Medulla oblongata (tissue), 1 donor: Measurements from ENCODE around the gene ACSS3.
"Not testable (repeated sequence)": the region's sequence is repeated elsewhere in the genome, so short reads cannot be mapped to it uniquely, and the experiment has no call there.

Source experiments
- DNase-seq: peaks from one replicate; pipeline ENCODE4 v3.0.0-alpha.2; 2015; ENCODE audit errors: extremely low spot score

ACSS3 gene

DNA sequence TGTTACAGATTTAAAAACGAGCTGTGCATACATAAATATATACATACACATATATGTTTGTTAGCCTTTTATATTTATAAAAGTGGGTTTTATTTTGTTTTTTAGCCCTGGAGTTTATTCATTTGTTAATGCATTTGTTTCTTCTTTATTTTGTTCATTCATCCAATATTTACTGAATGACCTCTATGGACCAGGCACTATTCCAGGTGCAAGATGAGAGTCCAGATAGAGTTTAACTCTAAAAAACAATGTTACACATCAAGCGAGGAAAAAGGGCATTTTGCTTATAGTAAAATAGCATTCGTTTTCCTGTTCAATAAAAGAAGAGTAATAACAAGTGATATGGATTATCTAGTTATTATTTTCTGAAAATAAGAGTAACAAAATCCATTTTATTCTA, 14.2 kb downstream of the ACSS3 start:
- DNase-seq = no peak

DNA sequence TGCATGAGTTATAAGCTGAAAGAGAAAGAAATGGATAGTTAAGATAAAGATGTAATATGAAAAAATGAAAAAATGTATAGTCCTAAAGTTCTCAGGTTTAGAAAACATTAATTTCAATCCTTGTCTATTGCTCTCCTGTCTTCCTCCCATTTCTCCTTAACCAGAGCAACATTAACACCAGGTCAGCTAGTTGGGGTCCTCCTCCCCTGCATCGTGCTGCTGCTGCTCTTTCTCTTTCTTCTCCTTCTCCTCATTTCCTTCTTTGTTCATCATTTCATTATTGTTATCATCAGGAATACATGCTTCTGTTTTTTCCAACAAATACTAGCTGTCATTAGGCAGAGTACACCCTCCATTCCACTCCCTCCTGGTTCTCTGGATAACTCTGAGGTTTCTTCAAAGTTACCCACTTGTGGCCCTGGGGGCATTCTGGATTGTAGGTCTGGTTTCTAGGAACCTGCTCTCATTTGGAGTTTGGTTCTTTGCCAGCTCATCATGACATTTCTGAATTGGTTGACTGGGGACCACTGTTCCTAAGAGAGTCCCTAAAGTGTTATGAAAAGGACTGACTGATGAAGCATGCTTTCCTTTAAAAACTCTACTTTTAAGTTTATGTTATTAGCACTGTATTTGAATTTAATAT, 17.0 kb downstream of the ACSS3 start:
- no peak for DNase-seq

- DNase-seq = peak; percentile 48
Observed at GRCh38 chr12:81095501-81096232, 17.8 kb downstream of the ACSS3 start.

GRCh38 chr12:81105687-81106086, 27.8 kb downstream of the ACSS3 start:
- DNase-seq = no peak

- DNase-seq = no peak
Observed at GRCh38 chr12:81114226-81114625, 36.3 kb downstream of the ACSS3 start.

DNA sequence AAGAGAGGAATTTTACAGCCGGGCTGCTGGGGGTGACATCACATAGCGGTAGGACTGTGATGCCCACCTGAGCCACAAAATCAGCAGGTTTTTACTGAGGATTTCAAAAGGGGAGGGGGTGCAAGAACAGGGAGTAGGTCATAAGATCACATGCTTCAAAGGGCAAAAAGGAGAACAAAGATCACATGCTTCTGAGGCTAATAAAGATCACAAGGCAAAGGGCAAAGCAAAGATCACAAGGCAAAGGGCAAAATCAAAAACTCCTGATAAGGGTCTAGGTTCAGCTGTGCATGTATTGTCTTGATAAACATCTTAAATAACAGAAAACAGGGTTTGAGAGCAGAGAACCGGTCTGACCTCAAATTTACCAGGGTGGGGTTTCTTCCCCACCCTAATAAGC, 41.2 kb downstream of the ACSS3 start:
- DNase-seq = not testable (repeated sequence)

GRCh38 chr12:81120961-81121360, 43.1 kb downstream of the ACSS3 start:
- no peak for DNase-seq

DNA sequence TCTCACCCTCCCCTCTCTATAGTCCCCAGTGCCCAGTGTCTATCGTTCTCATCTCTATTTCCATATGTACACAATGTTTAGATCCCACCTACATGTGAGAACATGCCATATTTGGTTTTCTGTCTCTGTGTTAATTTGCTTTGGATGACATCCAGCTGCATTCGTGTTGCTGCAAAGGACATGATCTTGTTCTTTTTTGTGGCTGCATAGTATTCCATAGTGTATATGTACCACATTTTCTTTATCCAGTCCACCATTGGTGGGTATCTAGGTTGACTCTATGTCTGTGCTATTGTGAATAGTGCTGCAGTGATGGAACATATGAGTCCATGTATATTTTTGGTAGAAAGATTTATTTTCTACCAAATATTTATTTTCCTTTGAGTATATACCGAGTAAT, 45.7 kb downstream of the ACSS3 start:
- no peak for DNase-seq

GRCh38 chr12:81125691-81126090, 47.8 kb downstream of the ACSS3 start:
- no peak for DNase-seq

- peak; percentile 50 for DNase-seq
Observed at GRCh38 chr12:81128930-81129554, 51.2 kb downstream of the ACSS3 start.

- no peak for DNase-seq
Observed at GRCh38 chr12:81136519-81136918, 58.6 kb downstream of the ACSS3 start.

- DNase-seq = no peak
Observed at GRCh38 chr12:81137801-81138200, 59.9 kb downstream of the ACSS3 start.

DNA sequence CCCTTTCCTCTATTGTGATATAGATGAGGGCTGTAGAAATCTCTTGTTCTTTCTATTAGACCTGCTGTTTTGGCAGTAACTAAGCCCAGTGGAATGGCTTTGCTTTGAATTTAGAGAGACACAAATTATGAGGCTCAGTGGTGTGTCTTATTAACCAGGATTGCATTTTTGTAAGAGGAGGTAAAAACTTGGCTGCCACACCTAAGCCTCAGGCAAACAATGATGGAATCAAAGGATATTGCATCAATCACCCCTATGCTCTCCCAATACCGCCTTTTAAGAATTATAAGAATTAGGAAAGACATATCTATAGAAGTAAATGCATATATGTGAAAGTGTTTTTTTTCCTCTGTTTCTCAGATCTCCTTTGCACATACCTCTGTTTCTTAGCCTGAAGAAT, 63.3 kb downstream of the ACSS3 start:
- DNase-seq = no peak

DNA sequence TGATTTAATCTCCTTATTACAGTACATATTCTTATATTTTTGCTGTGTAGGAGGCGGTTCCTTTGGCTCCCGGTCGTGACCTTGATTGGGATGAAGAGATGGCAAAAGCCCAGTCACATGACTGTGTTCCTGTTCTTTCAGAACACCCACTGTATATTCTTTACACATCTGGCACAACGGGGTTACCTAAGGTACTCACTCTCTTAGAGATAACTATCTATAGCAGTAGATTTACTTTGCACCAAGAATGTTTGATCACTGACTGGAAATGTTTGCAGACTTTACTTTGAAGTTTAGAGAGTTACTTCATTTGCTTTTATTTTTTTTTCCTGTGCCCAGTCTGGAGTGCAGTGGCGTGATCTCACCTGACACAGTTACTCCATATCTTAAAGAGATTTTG, 65.2 kb downstream of the ACSS3 start:
- no peak for DNase-seq

DNA sequence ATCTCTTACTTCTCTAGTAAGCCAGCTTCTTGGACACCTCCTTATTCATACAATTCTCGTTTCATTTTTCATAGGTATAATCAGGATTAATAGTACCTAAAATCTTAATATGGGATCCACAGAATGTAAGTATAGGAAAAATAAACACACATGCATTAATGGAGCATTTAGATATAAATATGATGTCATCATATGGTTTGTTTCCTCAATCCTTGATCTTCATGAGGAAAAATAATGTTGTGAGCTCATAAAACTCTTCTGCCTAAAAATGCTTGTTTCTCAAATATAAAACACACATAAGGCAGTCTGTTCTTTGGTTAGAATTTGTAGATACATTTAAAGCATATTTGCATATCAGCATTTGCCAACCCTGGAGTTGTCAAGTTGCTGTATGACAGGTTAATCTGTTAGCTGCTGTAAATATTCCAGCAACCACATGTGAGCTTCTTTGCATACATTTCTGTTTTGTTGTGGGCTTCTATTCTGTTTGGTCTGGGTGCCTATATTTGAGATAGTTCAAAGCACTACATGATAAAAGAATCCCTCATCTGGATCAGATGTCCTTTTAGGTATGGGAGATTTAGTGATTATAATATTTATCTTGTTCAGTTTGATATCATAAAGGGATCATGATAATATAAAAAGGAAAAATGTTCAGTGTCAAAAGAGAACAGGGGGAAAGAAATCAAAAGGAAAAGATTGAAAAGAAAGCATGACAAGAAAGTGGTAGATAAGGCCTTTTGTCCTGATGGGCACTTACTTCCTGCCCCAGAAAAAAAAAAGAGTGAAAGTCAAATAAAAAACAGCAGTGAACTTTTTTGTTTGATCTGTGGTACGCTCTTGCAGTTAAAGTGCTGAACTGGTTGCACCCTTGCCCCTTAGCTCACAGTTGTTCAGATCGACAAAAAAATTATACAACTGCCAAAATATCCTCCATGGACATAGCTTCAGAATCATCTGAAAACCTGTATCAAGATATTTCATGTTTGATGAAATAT, 68.6 kb downstream of the ACSS3 start:
- no peak for DNase-seq

GRCh38 chr12:81147292-81147919, 69.5 kb downstream of the ACSS3 start:
- DNase-seq = no peak

GRCh38 chr12:81150382-81150781, 72.5 kb downstream of the ACSS3 start:
- no peak for DNase-seq

DNA sequence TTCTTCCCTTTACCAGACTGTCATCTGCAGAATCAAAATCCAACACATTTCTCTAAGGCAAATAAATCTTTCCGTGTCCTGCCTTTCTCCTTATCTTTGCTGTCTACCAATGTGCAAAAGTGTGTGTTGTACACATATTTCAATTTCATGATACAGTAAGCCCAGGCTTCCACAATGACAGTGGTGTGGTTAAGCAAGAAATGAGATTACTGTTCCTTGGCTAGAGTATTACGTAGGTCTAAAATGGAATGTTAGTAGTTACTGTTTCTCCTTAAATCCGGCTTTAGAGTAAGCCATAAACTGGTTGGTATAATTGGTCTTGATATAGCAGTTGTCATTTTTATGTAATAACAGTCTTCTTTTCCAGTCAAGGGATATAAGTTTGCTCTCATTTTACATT, 82.0 kb downstream of the ACSS3 start:
- no peak for DNase-seq

- no peak for DNase-seq
Observed at GRCh38 chr12:81161680-81162079, 83.8 kb downstream of the ACSS3 start.

DNA sequence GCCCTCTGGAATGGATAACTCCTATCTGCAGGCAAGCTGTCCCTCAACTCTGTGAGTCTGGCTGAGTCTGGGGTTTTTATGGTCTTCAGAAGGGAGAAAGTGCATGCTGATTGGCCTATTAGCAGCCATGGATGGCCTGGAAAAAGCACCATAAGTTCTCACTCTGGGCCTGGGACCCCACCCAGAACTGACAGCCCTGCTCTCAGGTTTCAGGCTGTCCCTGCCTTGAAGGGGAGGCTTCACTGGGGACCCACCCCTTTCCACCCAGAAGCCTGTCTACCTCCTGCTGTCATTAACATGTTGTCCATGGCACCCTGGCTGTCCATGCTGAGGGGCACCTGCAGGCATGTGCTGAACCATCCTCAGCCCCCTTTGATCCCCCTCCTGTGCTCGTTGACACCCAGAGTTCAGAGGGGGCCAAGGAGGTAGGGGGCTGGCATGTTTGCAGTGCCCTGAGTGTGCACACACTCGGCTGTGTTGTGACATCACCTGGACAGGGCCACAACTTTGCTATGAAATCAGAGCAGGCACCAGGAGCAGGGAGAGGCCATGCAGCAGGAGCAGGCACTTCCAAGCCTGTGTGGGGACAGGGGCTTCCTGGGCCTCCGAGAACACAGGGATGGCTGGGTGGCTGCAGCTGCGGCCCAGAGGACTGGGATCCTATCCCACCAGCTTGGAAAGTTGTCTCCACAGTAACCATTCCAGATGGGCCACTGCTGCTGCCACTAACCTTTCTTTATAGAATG, 84.7 kb downstream of the ACSS3 start:
- DNase-seq = no peak

GRCh38 chr12:81164827-81165226, 86.9 kb downstream of the ACSS3 start:
- DNase-seq = no peak
